HAP-1 (cell line): Measurements from ENCODE around the gene TAF5L.

Experiments
- DNase-seq, 2 experiments: peaks; one replicate each; pipeline ENCODE4 v3.0.0-alpha.2; 2016 to 2020; ENCODE audit warnings: low spot score in 2 of 2
- H3K27me3 ChIP-seq: fragments of 250-450 bp; sonication (Bioruptor Pico); 2 replicates; pipeline ENCODE4 v1.5.1; 2020; ENCODE audit warnings: low read depth, mild to moderate bottlenecking, moderate library complexity
- H3K36me3 ChIP-seq: fragments of 250-450 bp; sonication (Bioruptor Pico); replicated peaks from 2 replicates; pipeline ENCODE4 v1.5.1; 2020; ENCODE audit warnings: mild to moderate bottlenecking
- H3K4me1 ChIP-seq: fragments of 250-450 bp; sonication (Bioruptor Pico); 2 replicates; pipeline ENCODE4 v1.5.1; 2020; ENCODE audit warnings: mild to moderate bottlenecking
- H3K4me3 ChIP-seq: fragments of 250-450 bp; sonication (Bioruptor Pico); 2 replicates; pipeline ENCODE4 v1.5.1; 2020; ENCODE audit warnings: mild to moderate bottlenecking, moderate library complexity
- H3K9me3 ChIP-seq: fragments of 250-450 bp; sonication (Bioruptor Pico); 2 replicates; pipeline ENCODE4 v1.5.1; 2020; ENCODE audit warnings: mild to moderate bottlenecking, moderate library complexity
- in situ Hi-C: fragments of 300-500 bp; cut with MboI; formaldehyde crosslinking; loops from 3 replicates; pipeline ENCODE4 v1.14.3; 2020; ENCODE audit warnings: low sequenced_read_pairs, inconsistent platforms, mixed read lengths

The TAF5L gene

DNA sequence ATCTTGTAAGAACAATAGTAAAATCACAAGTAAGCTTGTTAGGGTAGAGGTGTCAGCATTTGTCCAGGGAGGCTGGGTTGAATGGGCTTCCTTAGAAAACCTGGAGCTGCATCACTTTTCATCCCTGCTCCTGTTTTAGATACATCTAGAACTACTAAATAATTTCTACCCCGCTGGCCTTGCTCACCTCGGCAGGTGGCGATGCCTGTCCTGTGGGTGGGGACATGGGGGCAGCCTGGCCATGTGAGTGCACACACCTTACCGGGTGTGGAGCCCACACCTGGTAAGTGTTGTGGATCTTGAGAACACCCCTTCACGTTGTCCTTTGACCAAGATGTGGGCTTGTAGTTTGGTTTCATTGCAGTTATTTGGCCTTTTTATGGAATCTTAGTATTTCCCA is 29.9 kb upstream of the TAF5L start:
- no peaks in the 10 kb centered on the region for H3K9me3 ChIP-seq
- DNase-seq = no peak
- no peak overlapping the region for H3K4me3 ChIP-seq
- in situ Hi-C loops = loop anchor here (25.0 kb wide), 1 partner anchor 657 kb away; no protein-coding TSS in a partner anchor
- H3K4me1 ChIP-seq = no peaks in the 10 kb centered on the region
- H3K27me3 ChIP-seq = no peaks in the 10 kb centered on the region
- H3K36me3 ChIP-seq = peaks cover 56% of the 10 kb centered on the region

- no peaks in the 10 kb centered on the region for H3K9me3 ChIP-seq
- H3K4me1 ChIP-seq = no peaks in the 10 kb centered on the region
- in situ Hi-C loops = loop anchor here (25.0 kb wide), 1 partner anchor 659 kb away; no protein-coding TSS in a partner anchor
- H3K27me3 ChIP-seq = no peaks in the 10 kb centered on the region
- H3K4me3 ChIP-seq = no peak overlapping the region
- no peak for DNase-seq
- H3K36me3 ChIP-seq = peaks cover 72% of the 10 kb centered on the region
Measured at GRCh38 chr1:229653420-229653819, 27.5 kb upstream of the TAF5L start.

DNA sequence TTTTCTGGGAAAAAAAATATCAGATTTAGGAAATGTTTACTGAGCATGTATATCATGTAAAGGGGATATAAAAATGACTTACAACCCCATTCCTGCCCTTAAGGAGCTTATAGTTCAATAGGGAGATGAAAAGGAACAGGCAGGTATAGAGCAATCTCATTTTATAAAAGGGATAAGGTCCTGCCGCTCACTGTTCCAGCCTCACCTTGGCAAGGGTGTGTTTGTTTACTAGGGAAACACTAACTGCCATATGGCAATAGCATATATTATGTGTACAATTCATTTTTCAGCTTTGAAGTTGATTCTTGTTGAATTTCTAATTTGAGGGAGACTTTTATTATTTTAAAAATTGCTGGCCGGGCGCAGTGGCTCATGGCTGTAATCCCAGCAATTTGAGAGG is 25.6 kb upstream of the TAF5L start:
- in situ Hi-C loops = loop anchor here (25.0 kb wide), 1 partner anchor 661 kb away; no protein-coding TSS in a partner anchor
- Histone ChIP-seq H3K9me3 (no peaks in the 10 kb centered on the region), H3K36me3 (peaks cover 76% of the 10 kb centered on the region), H3K4me3 (no peak overlapping the region), H3K4me1 (no peaks in the 10 kb centered on the region), H3K27me3 (no peaks in the 10 kb centered on the region)
- DNase-seq = no peak

GRCh38 chr1:229650045-229650444 is 24.1 kb upstream of the TAF5L start:
- in situ Hi-C loops = loop anchor here (25.0 kb wide), 1 partner anchor 662 kb away; no protein-coding TSS in a partner anchor
- Histone ChIP-seq H3K4me3 (no peak overlapping the region), H3K9me3 (no peaks in the 10 kb centered on the region), H3K27me3 (no peaks in the 10 kb centered on the region), H3K36me3 (peaks cover 74% of the 10 kb centered on the region), H3K4me1 (no peaks in the 10 kb centered on the region)
- no peak for DNase-seq

DNA sequence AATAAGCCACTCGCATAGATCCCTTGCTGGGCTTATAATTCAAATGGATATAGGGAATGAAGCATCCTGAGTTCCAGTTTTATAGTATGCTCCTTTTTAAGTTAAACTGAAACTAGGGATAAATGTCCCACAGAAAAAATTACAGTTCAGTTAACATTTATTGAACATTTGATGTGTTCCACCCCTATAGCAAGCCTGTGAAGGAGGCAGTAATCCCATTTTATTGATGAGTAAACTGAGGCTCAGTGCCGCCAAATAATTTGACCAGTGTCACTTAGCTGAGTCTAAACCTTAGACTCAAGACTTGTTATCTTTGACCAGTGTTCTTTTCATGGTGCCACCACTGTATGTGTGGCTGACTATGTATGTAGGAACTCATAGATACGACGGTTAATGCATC is 22.5 kb upstream of the TAF5L start:
- no peaks in the 10 kb centered on the region for H3K9me3 ChIP-seq
- DNase-seq = no peak
- in situ Hi-C loops = no loop called here
- H3K4me1 ChIP-seq = no peaks in the 10 kb centered on the region
- no peaks in the 10 kb centered on the region for H3K27me3 ChIP-seq
- no peak overlapping the region for H3K4me3 ChIP-seq
- peaks cover 76% of the 10 kb centered on the region for H3K36me3 ChIP-seq

GRCh38 chr1:229645324-229645993 is 19.5 kb upstream of the TAF5L start:
- no peak for DNase-seq
- Histone ChIP-seq H3K9me3 (no peaks in the 10 kb centered on the region), H3K4me3 (no peak overlapping the region), H3K27me3 (no peaks in the 10 kb centered on the region), H3K4me1 (no peaks in the 10 kb centered on the region), H3K36me3 (peaks cover 77% of the 10 kb centered on the region)
- in situ Hi-C loops = no loop called here

- no peak for DNase-seq
- peaks cover 80% of the 10 kb centered on the region for H3K36me3 ChIP-seq
- H3K27me3 ChIP-seq = no peaks in the 10 kb centered on the region
- H3K9me3 ChIP-seq = no peaks in the 10 kb centered on the region
- H3K4me1 ChIP-seq = no peaks in the 10 kb centered on the region
- in situ Hi-C loops = no loop called here
- no peak overlapping the region for H3K4me3 ChIP-seq
Measured at GRCh38 chr1:229643996-229644745, 18.2 kb upstream of the TAF5L start.

DNA sequence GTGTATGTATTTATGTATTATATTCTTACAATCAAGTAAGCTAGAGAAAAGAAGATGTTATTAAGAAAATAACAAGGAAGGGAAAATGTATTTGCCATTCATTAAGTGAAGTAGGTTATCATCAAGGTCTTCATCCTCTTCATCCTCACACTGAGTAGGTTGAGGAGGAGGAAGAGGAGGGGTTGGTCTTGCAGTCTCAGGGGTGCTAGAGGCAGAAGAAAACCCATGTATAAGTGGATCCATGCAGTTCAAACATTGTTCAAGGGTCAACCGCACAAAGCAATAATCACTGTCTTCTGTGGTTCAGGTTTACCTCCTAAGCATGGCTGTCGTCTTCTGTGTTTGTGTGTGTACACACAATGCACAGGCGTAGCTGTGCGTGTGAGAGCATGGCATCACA is 17.0 kb upstream of the TAF5L start:
- no peak overlapping the region for H3K4me3 ChIP-seq
- H3K27me3 ChIP-seq = no peaks in the 10 kb centered on the region
- no peaks in the 10 kb centered on the region for H3K4me1 ChIP-seq
- H3K9me3 ChIP-seq = no peaks in the 10 kb centered on the region
- in situ Hi-C loops = no loop called here
- peaks cover 75% of the 10 kb centered on the region for H3K36me3 ChIP-seq
- no peak for DNase-seq

GRCh38 chr1:229642376-229642775 is 16.5 kb upstream of the TAF5L start:
- Histone ChIP-seq H3K4me3 (no peak overlapping the region), H3K9me3 (no peaks in the 10 kb centered on the region), H3K27me3 (no peaks in the 10 kb centered on the region), H3K36me3 (peaks cover 75% of the 10 kb centered on the region), H3K4me1 (no peaks in the 10 kb centered on the region)
- DNase-seq = no peak
- in situ Hi-C loops = no loop called here

GRCh38 chr1:229641306-229641705 is 15.4 kb upstream of the TAF5L start:
- Histone ChIP-seq H3K9me3 (no peaks in the 10 kb centered on the region), H3K4me3 (no peak overlapping the region), H3K27me3 (no peaks in the 10 kb centered on the region), H3K36me3 (peaks cover 75% of the 10 kb centered on the region), H3K4me1 (no peaks in the 10 kb centered on the region)
- no peak for DNase-seq
- in situ Hi-C loops = no loop called here

GRCh38 chr1:229640455-229640854 is 14.5 kb upstream of the TAF5L start:
- Histone ChIP-seq H3K36me3 (peaks cover 77% of the 10 kb centered on the region), H3K4me3 (no peak overlapping the region)

DNA sequence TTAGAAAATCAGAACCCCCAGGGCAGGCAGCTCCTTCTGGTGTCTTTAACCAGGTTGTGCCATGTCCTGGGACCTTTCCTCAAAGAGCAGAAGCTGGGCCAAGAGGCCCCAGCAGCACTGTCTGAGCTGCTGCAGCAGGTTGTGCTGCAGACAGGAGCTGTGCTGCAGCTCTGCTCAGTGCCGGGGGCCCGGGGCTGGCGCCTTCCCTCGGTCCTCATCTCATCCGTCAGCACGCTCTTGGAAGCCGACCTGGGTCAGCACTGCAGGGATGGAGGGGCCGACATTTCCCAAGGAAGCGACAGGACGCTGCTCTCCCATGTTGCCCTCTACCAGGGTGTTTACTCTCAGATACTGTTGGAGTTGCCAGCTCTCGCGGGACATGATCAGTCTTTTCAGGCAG is 11.8 kb upstream of the TAF5L start:
- no peaks in the 10 kb centered on the region for H3K4me1 ChIP-seq
- peaks cover 74% of the 10 kb centered on the region for H3K36me3 ChIP-seq
- in situ Hi-C loops = no loop called here
- H3K27me3 ChIP-seq = no peaks in the 10 kb centered on the region
- H3K4me3 ChIP-seq = no peak overlapping the region
- no peaks in the 10 kb centered on the region for H3K9me3 ChIP-seq
- no peak for DNase-seq

More at GRCh38 chr1:229640455-229640854, 14.5 kb upstream of the TAF5L start:
- H3K27me3 ChIP-seq = no peaks in the 10 kb centered on the region
- H3K9me3 ChIP-seq = no peaks in the 10 kb centered on the region
- H3K4me1 ChIP-seq = no peaks in the 10 kb centered on the region
- DNase-seq = no peak
- in situ Hi-C loops = no loop called here

DNA sequence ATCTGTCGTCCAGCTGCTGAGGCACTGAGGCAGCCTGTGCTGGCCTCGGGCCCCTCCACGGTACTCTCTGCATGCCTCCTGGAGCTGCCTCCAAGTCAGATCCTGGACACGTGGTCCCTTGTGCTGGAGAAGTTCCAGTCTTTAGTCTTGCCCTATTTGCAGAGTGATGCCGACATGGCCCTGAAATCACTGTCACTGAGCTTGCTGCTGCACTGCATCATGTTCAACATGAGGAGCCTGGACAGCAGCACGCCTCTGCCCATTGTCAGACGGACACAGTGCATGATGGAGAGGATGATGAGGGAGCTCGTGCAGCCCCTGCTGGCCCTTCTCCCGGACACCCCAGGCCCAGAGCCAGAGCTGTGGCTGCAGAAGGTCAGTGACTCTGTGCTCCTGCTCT is 10.1 kb upstream of the TAF5L start:
- Histone ChIP-seq H3K36me3 (peaks cover 70% of the 10 kb centered on the region), H3K27me3 (no peaks in the 10 kb centered on the region), H3K4me1 (no peaks in the 10 kb centered on the region), H3K4me3 (no peak overlapping the region), H3K9me3 (no peaks in the 10 kb centered on the region)
- in situ Hi-C loops = no loop called here
- no peak for DNase-seq

- Histone ChIP-seq H3K9me3 (no peaks in the 10 kb centered on the region), H3K36me3 (peaks cover 51% of the 10 kb centered on the region), H3K4me1 (peaks cover 8% of the 10 kb centered on the region), H3K27me3 (no peaks in the 10 kb centered on the region), H3K4me3 (no peak overlapping the region)
- DNase-seq = no peak
- in situ Hi-C loops = no loop called here
Measured at GRCh38 chr1:229631966-229632365, 6.0 kb upstream of the TAF5L start.
